Transverse colon (tissue), 4 donors: ENCODE measurements around the gene POLQ.

Source experiments
- EP300 ChIP-seq: sonication (generic); formaldehyde crosslinking; IDR thresholded peaks from one replicate; pipeline ENCODE4 v1.6.1; 2017; ENCODE audit warnings: antibody characterized with exemption, low read depth
- POLR2A ChIP-seq: fragments of 450-650 bp; IDR thresholded peaks from one replicate; pipeline ENCODE4 v1.6.1; 2016; ENCODE audit warnings: antibody characterized with exemption, mild to moderate bottlenecking, moderate library complexity
- POLR2AphosphoS5 ChIP-seq, 3 donors: sonication (generic); formaldehyde crosslinking; IDR thresholded peaks; one replicate each; pipeline ENCODE4 v1.6.1; 2016; ENCODE audit warnings: antibody characterized with exemption in 3 of 3
- TF ChIP-seq, protein P1 (sequence below), 5 experiments: fragments of 200-600 bp in 3 of 5; fragments of 450-650 bp in 2 of 5; sonication (generic) in 3 of 5; IDR thresholded peaks; 1 replicate in 2 of 5; 2 replicates in 3 of 5; pipeline ENCODE4 v1.5.1; 2016 to 2017; ENCODE audit warnings: antibody characterized with exemption in 5 of 5, inconsistent platforms in 3 of 5, mild to moderate bottlenecking in 2 of 5, moderate library complexity in 1 of 5

DNA sequence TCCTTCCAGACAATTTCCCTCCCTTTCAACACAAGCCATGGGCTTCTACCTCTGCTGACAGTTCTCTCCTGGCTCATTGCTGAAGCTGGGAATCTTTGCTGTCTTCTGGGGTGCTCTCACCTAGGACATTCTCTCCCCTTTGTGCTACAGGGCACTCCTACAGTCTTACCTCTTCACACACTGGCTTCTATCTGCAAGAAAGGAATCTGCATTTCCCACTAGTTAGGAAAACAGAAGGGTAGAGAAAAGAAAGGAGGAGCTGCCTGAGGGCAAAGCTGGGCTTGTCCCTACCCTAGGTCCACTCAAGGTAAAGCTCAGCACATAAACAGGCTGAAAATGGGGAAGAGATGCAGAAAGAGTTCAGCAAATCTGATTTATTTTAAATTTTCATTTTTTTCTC, 16.4 kb upstream of the POLQ start:
- TF ChIP-seq, protein P1, sequence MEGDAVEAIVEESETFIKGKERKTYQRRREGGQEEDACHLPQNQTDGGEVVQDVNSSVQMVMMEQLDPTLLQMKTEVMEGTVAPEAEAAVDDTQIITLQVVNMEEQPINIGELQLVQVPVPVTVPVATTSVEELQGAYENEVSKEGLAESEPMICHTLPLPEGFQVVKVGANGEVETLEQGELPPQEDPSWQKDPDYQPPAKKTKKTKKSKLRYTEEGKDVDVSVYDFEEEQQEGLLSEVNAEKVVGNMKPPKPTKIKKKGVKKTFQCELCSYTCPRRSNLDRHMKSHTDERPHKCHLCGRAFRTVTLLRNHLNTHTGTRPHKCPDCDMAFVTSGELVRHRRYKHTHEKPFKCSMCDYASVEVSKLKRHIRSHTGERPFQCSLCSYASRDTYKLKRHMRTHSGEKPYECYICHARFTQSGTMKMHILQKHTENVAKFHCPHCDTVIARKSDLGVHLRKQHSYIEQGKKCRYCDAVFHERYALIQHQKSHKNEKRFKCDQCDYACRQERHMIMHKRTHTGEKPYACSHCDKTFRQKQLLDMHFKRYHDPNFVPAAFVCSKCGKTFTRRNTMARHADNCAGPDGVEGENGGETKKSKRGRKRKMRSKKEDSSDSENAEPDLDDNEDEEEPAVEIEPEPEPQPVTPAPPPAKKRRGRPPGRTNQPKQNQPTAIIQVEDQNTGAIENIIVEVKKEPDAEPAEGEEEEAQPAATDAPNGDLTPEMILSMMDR (IDR thresholded peaks at IDR 0.05): no peak
- TF ChIP-seq POLR2AphosphoS5 (IDR thresholded peaks at IDR 0.05) (no peak), POLR2A (no peak), EP300 (no peak)
